ENCODE measurements around the gene DPF3.
A peak's percentile ranks its signal among the peaks of the same experiment; 100 is the strongest.

Gene DPF3

GRCh38 chr14:72708708-72709475 lies 185.0 kb downstream of the DPF3 start:
- Mint-ChIP-seq H3K4me1 (peaks cover 18% of the 10 kb centered on the region), H3K9me3 (no peaks in the 10 kb centered on the region), H3K27ac (no peak overlapping the region), H3K27me3 (no peaks in the 10 kb centered on the region), H3K4me3 (no peak overlapping the region), H3K36me3 (peaks cover 30% of the 10 kb centered on the region)
- no peak for DNase-seq (ENCODE audit: low spot score in 2 of 2)
- no peak for ATAC-seq (ENCODE audit: low read depth)

- Mint-ChIP-seq H3K27me3 (no peaks in the 10 kb centered on the region), H3K4me3 (no peak overlapping the region), H3K27ac (no peak overlapping the region), H3K36me3 (peaks cover 30% of the 10 kb centered on the region), H3K9me3 (no peaks in the 10 kb centered on the region), H3K4me1 (peaks cover 12% of the 10 kb centered on the region)
- ATAC-seq (ENCODE audit: low read depth) (no peak), DNase-seq (ENCODE audit: low spot score in 2 of 2) (no peak)
These were observed 185.7 kb downstream of the DPF3 start for GRCh38 chr14:72708222-72708621.

DNA sequence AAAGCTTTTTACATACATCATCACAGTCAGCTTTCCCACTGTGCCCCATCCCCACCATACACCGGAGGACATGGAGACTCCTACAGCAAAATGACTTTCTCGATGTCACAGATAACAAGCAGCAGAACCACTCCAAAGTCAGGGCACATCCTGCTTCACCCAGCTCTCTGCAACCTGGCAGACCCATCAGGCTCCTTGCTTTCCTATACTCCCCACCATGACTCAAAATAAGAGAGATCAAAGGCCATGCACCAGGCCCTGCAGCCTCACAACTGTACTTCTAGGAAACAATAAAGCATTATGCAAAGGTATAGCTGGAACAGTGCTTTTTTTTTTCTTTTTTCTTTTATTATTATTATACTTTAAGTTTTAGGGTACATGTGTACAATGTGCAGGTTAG lies 187.4 kb downstream of the DPF3 start:
- Mint-ChIP-seq H3K4me3 (no peak overlapping the region), H3K27ac (no peak overlapping the region), H3K36me3 (peaks cover 22% of the 10 kb centered on the region), H3K27me3 (no peaks in the 10 kb centered on the region), H3K9me3 (no peaks in the 10 kb centered on the region), H3K4me1 (peaks cover 8% of the 10 kb centered on the region)
- DNase-seq (ENCODE audit: low spot score in 2 of 2) (no peak), ATAC-seq (ENCODE audit: low read depth) (no peak)

DNA sequence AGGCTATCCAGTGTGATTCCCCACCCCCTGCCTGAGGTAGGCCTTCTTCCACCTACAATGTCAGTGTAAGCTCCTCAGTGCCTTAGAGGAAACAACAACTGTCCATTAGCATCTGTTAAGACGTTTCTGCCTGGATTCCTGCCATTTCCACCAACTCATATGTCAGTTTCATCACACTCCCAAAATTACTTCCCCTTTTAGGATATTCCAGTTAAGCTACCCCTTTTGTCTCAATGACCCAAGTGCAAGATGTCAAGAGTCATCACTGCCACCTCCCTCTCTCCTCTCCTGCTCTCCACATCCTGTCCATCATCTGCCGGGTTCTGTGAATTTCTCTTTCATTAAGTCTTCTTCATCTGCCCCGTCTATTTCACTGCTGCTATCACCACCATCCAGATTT lies 189.4 kb downstream of the DPF3 start:
- Mint-ChIP-seq H3K4me3 (no peak overlapping the region), H3K27ac (no peak overlapping the region), H3K36me3 (peaks cover 14% of the 10 kb centered on the region), H3K27me3 (no peaks in the 10 kb centered on the region), H3K9me3 (no peaks in the 10 kb centered on the region), H3K4me1 (peaks cover 15% of the 10 kb centered on the region)
- DNase-seq (ENCODE audit: low spot score in 2 of 2) (no peak), ATAC-seq (ENCODE audit: low read depth) (no peak)

DNA sequence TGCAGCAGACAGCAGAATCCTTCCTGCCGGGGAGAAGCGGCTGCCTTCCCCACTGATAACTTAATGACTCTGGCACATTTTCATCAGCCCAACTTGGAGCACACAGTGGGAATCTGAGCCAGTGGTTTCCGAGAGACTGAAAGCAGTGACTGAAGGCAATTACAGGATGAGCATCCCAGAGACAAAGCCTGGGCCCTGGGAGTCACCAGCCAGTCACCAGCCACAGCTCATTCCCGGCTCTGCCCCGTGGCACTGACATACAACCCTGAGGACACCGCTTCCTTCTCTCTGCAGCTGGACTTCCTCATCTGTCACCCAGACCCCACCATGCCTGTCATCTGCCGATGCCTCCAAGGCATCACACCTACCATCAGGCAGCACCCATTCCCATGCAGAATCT lies 192.3 kb downstream of the DPF3 start:
- H3K9me3 Mint-ChIP-seq: no peaks in the 10 kb centered on the region
- ATAC-seq (ENCODE audit: low read depth): no peak
- no peak for DNase-seq (ENCODE audit: low spot score in 2 of 2)
- H3K36me3 Mint-ChIP-seq: peaks cover 16% of the 10 kb centered on the region
- no peak overlapping the region for H3K27ac Mint-ChIP-seq
- no peak overlapping the region for H3K4me3 Mint-ChIP-seq
- peaks cover 22% of the 10 kb centered on the region for H3K4me1 Mint-ChIP-seq
- H3K27me3 Mint-ChIP-seq: no peaks in the 10 kb centered on the region

- ATAC-seq (ENCODE audit: low read depth) (no peak), DNase-seq (ENCODE audit: low spot score in 2 of 2) (no peak)
- H3K4me1 Mint-ChIP-seq: peaks cover 22% of the 10 kb centered on the region
- H3K9me3 Mint-ChIP-seq: no peaks in the 10 kb centered on the region
- H3K27ac Mint-ChIP-seq: no peak overlapping the region
- H3K4me3 Mint-ChIP-seq: no peak overlapping the region
- no peaks in the 10 kb centered on the region for H3K27me3 Mint-ChIP-seq
- H3K36me3 Mint-ChIP-seq: peaks cover 16% of the 10 kb centered on the region
These were observed 192.7 kb downstream of the DPF3 start for GRCh38 chr14:72701237-72701565.

DNA sequence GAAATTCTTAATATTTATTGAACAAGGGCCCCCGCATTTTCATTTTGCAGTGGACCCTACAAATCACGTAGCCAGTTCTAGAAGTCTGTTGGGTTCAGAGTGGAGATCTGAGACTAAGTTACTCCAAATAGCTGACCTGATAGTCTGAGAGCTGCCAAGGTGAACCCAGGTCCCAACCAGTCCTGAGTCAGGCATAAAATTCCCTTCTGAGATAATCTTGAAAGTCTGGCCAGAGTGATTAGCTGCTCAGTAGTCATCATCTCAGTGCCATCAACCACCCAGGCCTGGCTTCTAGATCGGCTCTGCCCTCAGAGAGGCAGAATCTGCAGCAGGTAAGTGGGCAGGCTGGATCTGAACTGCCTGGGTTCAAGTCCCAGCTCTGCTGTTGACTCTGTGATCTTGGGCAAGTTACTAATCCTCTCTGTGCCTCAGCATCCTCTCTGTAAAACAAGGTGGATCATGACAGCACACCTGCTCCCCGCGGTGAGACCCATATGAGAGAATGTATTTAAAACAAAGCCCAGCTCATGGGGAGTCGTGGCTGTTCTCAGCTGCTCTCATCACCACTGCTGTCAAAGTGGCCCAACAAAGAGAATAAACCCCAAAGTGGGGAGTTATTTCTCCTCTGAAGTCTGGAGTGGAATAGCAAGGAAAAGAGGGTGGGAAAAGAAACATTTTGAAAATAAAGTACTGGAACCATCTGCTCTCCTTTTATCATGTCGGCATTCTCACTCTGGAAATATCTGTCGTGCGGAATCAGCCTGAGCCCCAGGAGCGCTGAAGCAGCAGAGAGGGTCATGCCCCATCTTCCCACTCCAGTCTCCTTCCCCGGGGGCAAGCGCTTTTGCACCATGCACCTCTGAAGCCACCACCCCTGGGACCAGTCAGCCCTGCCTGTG lies 193.3 kb downstream of the DPF3 start:
- no peak overlapping the region for H3K4me3 Mint-ChIP-seq
- no peaks in the 10 kb centered on the region for H3K27me3 Mint-ChIP-seq
- no peaks in the 10 kb centered on the region for H3K9me3 Mint-ChIP-seq
- peaks cover 14% of the 10 kb centered on the region for H3K36me3 Mint-ChIP-seq
- no peak for DNase-seq (ENCODE audit: low spot score in 2 of 2)
- peaks cover 20% of the 10 kb centered on the region for H3K4me1 Mint-ChIP-seq
- no peak for ATAC-seq (ENCODE audit: low read depth)
- H3K27ac Mint-ChIP-seq: peak overlapping the region; percentile 81

- H3K4me1 Mint-ChIP-seq: peaks cover 19% of the 10 kb centered on the region
- H3K27me3 Mint-ChIP-seq: no peaks in the 10 kb centered on the region
- peak overlapping the region; percentile 81 for H3K27ac Mint-ChIP-seq
- H3K4me3 Mint-ChIP-seq: no peak overlapping the region
- peaks cover 1% of the 10 kb centered on the region for H3K9me3 Mint-ChIP-seq
- DNase-seq (ENCODE audit: low spot score in 2 of 2): no peak
- peaks cover 12% of the 10 kb centered on the region for H3K36me3 Mint-ChIP-seq
- peak; percentile 44 for ATAC-seq (ENCODE audit: low read depth)
These were observed 194.0 kb downstream of the DPF3 start for GRCh38 chr14:72699852-72700257.

- Mint-ChIP-seq H3K4me3 (no peak overlapping the region), H3K27me3 (no peaks in the 10 kb centered on the region), H3K4me1 (peaks cover 19% of the 10 kb centered on the region), H3K27ac (peak overlapping the region; percentile 81), H3K9me3 (peaks cover 1% of the 10 kb centered on the region), H3K36me3 (peaks cover 10% of the 10 kb centered on the region)
- no peak for DNase-seq (ENCODE audit: low spot score in 2 of 2)
- no peak for ATAC-seq (ENCODE audit: low read depth)
These were observed 194.5 kb downstream of the DPF3 start for GRCh38 chr14:72699443-72699842.

- Mint-ChIP-seq H3K4me1 (peaks cover 9% of the 10 kb centered on the region), H3K9me3 (peaks cover 2% of the 10 kb centered on the region), H3K27ac (no peak overlapping the region), H3K4me3 (no peak overlapping the region), H3K36me3 (peaks cover 39% of the 10 kb centered on the region), H3K27me3 (no peaks in the 10 kb centered on the region)
- DNase-seq (ENCODE audit: low spot score in 2 of 2) (no peak), ATAC-seq (ENCODE audit: low read depth) (no peak)
These were observed 201.2 kb downstream of the DPF3 start for GRCh38 chr14:72692696-72693095.

DNA sequence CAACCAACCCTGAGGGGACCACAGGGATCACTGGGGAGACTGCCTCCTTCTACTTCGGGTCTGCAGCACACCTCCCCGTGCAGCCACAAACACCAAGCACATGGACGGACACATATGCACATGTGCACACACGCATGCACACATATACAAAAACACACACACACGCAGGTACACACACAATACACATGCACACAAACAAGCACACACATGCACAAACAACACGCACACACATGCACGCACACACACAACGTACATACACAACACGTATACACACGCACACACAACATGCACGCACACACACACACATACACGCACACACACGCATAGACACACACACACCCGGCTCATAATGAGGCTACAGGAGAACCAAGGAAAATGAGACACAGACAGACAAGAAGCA lies 203.6 kb downstream of the DPF3 start:
- H3K4me3 Mint-ChIP-seq: no peak overlapping the region
- H3K4me1 Mint-ChIP-seq: peaks cover 9% of the 10 kb centered on the region
- H3K27ac Mint-ChIP-seq: no peak overlapping the region
- ATAC-seq (ENCODE audit: low read depth): no peak
- H3K9me3 Mint-ChIP-seq: peaks cover 1% of the 10 kb centered on the region
- H3K27me3 Mint-ChIP-seq: no peaks in the 10 kb centered on the region
- no peak for DNase-seq (ENCODE audit: low spot score in 2 of 2)
- H3K36me3 Mint-ChIP-seq: peaks cover 41% of the 10 kb centered on the region

DNA sequence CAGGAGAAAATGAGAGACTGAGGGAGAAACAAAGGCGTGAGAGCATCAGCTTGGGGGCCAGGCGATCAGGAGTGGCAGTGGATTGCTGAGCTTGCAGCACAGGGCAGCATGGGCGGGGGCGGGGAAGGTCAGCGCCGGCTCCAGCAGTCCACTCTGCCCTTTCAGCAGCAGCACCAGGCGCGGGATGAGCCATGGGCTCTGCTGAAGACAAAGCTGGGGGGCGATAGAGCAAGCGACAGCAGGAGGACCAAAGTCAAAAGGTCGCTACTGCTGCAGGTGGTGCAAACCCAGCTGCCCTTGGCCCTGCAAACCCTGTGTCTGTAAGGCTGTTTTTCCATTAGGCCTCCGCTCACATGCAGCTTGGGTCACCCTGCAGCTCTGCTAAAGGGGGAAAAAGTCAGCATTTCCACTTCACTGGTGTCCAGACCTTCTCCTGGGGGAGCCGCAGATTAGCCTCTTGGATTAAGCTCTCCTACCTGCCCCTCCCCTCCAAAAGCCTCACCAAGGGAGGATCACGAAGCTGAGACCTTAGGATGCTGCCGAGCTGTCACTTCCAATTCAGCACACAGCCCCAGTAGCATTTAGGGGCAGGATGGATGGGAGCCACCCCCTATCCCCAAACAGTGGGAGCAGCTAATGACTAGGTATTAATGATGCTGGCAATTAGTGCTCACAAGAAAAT lies 204.8 kb downstream of the DPF3 start:
- Mint-ChIP-seq H3K9me3 (peaks cover 1% of the 10 kb centered on the region), H3K36me3 (peaks cover 45% of the 10 kb centered on the region), H3K4me3 (no peak overlapping the region), H3K27me3 (no peaks in the 10 kb centered on the region), H3K27ac (no peak overlapping the region), H3K4me1 (peaks cover 11% of the 10 kb centered on the region)
- ATAC-seq (ENCODE audit: low read depth): no peak
- DNase-seq (ENCODE audit: low spot score in 2 of 2): no peak

DNA sequence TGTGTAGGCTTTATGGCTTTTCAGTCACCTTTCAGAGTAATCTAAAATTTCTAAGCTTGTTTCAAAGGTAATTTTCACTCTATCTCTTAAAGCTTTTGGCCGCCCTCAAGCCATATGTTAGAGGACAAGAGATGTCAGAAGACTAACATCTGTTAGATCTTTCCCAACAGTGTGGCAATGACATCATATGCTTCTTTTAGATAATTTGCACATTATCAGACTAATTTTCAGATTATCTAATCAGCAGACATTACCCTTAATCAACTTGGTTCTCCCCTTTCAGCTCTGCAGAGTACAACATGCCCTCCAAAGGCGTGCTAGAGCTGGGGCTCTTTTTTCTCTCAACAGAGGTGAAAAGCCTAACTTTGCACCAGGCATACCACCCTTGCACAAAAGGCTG lies 207.1 kb downstream of the DPF3 start:
- peaks cover 36% of the 10 kb centered on the region for H3K36me3 Mint-ChIP-seq
- no peaks in the 10 kb centered on the region for H3K27me3 Mint-ChIP-seq
- H3K9me3 Mint-ChIP-seq: peaks cover 1% of the 10 kb centered on the region
- DNase-seq (ENCODE audit: low spot score in 2 of 2): no peak
- no peak overlapping the region for H3K4me3 Mint-ChIP-seq
- ATAC-seq (ENCODE audit: low read depth): no peak
- no peak overlapping the region for H3K27ac Mint-ChIP-seq
- H3K4me1 Mint-ChIP-seq: peaks cover 12% of the 10 kb centered on the region

GRCh38 chr14:72686101-72686500 lies 207.8 kb downstream of the DPF3 start:
- Mint-ChIP-seq H3K4me1 (peaks cover 12% of the 10 kb centered on the region), H3K27me3 (no peaks in the 10 kb centered on the region), H3K4me3 (no peak overlapping the region), H3K36me3 (peaks cover 29% of the 10 kb centered on the region), H3K27ac (no peak overlapping the region), H3K9me3 (peaks cover 1% of the 10 kb centered on the region)
- ATAC-seq (ENCODE audit: low read depth): no peak
- no peak for DNase-seq (ENCODE audit: low spot score in 2 of 2)
